ENCODE data around the gene C11orf16.
A peak's percentile ranks its signal among the peaks of the same experiment; 100 is the strongest.
"Not testable (repeated sequence)": the region's sequence is repeated elsewhere in the genome, so short reads cannot be mapped to it uniquely, and the experiment has no call there.

The C11orf16 gene

DNA sequence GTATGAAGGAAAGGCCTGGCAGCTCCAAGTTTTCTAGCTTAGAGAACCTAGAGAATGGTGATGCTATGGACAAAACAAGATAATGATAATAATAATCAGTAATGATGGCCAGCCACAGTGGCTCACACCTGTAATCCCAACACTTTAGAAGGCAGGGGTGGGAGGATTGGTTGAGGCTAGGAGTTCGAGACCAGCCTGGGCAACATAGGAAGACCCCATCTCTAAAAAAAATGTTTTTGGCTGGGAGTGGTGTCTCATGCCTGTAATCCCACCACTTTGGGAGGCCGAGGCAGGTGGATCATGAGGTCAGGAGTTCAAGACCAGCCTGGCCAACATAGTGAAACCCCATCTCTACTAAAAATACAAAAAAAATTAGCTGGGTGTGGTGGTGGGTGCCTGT, 3.0 kb upstream of the C11orf16 start:
- DNase-seq, result not testable (repeated sequence)

DNA sequence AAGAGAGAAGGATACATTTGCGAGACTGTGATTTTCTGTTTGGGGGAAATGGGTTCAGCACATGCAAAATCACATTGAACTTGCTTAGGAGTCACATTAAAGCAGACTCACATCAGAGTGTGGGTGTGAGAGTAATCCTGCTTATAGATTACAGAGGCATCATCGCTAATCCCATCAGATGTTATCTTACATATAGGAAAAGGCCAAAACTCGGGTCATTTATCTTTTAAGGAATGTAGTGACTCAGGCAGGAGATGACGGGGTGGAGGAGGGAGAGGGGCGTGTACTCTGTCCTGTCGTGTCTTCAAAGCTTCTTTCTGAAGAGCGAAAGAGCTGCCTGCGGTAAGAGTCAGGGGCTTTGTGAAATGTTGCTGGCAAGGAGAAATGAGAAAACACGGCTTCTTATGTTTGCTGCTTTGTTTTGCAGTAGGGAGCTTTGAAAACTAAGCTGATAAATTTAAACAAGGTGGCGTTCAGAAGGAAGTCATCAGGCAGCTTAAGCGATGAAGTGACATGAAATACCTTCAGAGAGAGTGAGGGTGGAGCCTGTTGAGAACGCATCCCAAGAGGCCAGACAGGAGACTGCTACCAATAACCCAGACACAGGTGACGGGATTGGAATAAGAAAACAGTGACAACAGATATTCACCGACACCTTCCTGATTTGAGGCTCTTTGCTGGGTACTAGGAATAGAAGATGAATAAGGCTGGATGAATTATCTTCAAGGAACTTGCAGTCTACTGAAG, 2.2 kb upstream of the C11orf16 start:
- no peak for DNase-seq

- no peak for DNase-seq
These were observed 1.2 kb upstream of the C11orf16 start for GRCh38 chr11:8933931-8934330.

DNA sequence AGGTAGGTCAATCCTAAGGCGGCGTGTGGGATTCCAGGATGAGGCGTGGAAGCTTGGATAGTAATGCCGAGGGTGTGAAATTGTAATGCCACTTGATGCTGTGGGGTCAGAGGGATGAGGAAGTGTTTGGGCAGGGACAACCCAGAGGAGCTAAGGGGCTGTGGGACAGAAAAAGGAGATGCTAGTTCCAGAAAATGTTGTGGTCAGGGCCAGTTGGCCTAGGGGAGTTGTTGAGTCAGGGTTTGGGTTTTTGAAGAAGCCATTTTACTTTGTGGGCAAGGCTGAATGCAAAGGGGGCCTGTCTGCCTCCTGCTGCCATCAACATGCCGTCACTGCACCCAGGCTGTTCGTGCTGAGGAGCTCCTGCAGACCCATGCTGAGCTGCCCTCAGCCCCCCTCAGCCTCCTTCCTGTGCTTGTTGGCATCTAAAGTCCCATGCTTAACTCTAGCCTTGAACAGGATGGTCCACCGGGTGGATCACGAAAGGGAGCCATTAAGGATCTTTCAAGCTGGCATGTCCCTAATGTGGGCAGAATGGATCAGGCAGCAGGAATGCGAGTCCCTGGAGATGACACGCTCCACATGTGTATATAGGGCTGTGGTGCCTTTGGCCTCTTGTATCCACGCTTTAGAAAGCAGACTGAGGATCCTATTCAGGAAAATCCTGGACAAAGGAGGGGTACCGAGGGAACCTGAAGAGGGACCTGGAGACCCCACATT, 2.1 kb downstream of the C11orf16 start:
- no peak for DNase-seq

DNA sequence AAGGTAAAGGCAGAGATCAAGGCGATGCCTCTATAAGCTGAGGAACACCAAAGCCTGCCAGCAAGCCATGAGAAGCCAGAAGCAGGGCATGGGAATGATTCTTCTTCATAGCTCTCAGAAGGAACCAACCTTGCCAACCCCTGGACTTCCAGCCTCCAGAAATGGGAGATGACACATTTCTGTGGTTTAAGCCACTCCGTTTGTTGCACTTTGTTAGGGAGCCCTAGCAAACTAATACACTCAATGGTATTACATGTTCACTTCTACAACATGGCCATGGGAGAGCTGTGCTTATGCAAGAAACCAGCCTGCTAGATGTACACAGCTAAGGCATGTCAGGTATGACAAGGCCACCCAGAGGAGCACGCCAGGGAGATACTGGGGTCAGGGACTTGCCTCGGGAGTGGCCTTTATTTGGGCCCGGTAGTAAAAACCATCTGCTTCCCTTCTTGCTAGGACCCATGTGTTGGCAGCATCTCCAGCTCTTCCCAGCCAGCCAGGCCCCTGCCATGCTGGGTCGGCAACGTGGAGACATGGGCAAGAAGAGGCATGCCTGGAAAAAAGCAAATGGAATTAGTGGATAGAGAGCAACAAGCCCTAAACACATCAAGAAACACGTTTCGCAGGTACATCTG, 3.6 kb downstream of the C11orf16 start:
- no peak for DNase-seq

DNA sequence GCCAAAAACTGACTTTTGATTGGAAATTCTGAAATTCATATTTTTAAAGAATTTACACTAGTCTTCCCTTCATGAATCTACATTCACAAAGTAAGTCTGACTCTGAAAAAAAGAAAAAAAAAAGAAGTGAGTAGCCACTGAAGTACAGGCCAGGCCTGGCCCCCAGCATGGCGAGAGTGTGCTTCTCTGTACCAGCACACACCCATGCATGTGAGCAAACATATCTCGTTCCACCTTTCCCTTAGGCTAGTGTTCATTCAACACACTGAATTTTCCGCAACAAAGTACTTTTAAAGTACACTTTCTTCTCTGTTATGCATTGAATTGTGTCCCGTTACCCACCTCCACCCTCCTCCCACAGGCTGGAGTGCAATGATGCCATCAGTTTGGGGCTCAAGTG, 4.5 kb downstream of the C11orf16 start:
- no peak for DNase-seq

GRCh38 chr11:8927233-8927632, 5.5 kb downstream of the C11orf16 start:
- DNase-seq, result no peak

GRCh38 chr11:8926236-8926635, 6.5 kb downstream of the C11orf16 start:
- DNase-seq, result no peak

DNA sequence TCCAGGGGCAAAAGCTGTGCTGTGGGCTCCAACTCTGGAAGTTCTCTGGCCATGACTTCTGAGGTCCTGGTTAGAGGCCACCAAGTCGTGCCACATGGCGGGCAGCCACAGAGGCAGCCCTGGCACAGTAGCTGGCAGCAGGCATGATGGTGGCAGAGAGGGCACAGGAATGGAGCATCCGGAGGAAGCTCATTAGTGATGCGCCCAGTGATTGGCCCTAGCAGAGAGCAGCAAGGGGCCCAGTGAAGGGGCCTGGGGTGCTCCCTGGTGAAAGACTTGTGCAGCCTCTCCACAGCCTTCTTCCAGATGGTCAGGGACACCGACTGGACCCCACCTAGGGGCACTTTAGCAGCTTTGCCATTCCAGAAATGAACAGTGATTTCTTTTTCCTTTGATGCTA, 7.0 kb downstream of the C11orf16 start:
- no peak for DNase-seq

DNA sequence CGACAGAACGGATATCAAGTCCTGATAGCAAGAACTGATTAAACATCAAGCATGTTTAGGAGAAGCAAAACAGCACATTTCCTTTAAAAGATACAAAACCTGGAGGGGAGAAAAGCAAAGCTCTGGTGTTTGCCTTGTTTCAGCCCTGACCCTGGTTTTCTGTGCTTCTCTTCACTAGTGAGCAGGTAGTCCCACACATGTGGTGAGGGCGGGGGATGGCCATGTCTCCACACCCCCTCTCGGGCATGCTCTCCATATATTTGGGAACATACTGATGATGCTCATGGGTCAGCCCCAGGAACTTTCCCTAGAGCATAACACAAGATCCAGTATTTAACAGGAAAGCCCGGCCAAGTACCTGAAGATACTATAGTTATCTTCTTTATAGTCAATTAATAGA, 10.1 kb downstream of the C11orf16 start:
- DNase-seq, result no peak

- DNase-seq, result no peak
These were observed 15.5 kb downstream of the C11orf16 start for GRCh38 chr11:8917157-8917825.

DNA sequence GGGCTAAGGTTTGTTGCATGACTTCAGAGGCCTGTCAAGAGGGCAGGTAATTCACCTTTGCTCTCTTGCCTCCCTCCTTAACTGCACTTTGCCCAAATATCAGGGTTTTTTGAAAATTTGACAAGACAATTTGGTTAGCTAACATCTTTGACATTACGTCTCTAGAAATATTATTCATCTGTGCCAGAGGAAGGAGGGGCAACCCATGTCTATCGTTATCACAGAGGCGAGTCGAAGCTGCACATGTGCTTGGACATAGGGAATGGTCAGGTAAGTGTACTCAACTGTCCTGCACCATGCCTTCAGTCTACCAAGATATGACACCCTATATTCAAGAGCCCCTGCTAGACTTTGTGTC, 18.1 kb downstream of the C11orf16 start:
- no peak for DNase-seq

- peak; percentile 38 for DNase-seq
These were observed 18.6 kb downstream of the C11orf16 start for GRCh38 chr11:8913961-8914660.

DNA sequence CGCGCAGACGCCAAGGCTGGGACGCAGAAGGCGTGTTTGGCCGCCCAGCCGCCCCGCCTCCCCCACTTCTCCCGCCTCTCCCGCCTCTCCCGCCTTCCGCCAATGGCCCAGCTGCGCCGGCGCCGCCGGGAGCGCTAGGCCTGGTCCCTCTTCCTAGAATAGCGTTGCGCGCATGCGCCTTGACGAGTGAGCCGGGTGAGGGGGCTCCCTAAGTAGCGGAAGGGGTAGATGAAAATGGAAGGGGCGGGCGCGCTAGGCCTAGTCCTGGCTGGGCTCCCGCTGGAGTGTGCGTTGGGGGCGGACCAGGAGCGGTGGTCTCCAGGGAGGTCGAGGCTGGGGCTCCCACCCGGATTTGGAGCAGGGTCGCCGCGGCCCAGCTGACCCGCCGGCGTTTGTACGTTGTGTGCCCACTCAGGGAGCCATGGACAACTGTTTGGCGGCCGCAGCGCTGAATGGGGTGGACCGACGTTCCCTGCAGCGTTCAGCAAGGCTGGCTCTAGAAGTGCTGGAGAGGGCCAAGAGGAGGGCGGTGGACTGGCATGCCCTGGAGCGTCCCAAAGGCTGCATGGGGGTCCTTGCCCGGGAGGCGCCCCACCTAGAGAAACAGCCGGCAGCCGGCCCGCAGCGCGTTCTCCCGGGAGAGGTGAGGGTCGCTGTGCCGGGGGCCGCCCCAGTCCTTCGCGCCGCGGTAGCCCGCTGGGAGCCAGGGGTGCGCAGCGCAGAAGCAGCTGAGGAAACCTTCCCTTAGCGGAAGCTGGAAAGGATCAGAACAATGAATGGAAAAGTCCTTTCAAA, 21.5 kb downstream of the C11orf16 start, which contains the start of gene AKIP1:
TSS of gene AKIP1 (plus strand) at position 161 of the 795 bp plus-strand sequence. CDS start at position 422, 261 bp downstream.
- peak; percentile 84 for DNase-seq

- DNase-seq, result no peak
These were observed 22.1 kb downstream of the C11orf16 start for GRCh38 chr11:8910649-8911026.

DNA sequence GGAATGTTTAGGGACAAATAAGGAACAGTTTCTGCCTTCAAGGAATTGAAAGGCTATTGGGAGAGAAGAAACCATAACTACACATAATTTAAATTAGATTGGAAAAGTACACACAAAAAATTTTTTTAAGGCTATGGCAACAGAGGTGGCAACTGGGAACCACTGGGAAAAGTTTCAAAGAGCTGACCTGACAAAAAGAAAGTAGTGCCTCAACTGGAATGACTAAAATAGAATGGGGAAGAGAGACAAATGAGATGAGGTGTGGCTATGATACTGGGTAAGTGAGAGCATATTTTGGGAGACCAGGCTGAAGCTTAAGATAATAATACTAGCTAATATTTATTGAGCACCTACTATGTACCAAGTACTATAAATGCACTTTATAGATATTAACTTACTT, 24.6 kb downstream of the C11orf16 start:
- no peak for DNase-seq

GRCh38 chr11:8907116-8907515, 25.6 kb downstream of the C11orf16 start:
- no peak for DNase-seq

GRCh38 chr11:8905528-8906165, 27.1 kb downstream of the C11orf16 start:
- DNase-seq, result no peak

GRCh38 chr11:8899119-8899753, 33.5 kb downstream of the C11orf16 start:
- DNase-seq, result no peak

GRCh38 chr11:8891185-8891584, 41.6 kb downstream of the C11orf16 start:
- not testable (repeated sequence) for DNase-seq

DNA sequence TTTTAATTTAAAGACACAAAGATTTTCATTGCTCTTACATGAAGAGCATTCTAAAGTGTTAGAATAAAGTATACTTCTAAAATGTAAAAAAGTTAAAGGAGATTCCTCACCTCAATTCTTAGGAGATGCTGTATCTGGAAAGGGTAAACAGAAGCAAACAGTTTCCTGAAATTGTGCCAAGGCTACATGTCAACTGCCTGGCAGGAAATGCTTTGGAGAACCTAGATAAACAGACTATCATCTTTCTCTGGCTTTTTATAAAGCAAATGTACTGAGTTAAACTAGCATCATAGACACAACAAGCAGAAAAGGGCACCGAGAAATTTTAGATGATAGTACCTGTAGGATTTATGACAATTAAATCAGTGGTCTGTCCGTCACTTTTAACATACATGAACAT, 46.4 kb downstream of the C11orf16 start:
- DNase-seq, result no peak
